ENCODE results near the gene CPSF4L.

Gene CPSF4L

GRCh38 chr17:73289549-73290254 lies 28.0 kb upstream of the CPSF4L start:
- CTCF ChIA-PET, result interaction anchor here (1.1 kb wide), 1 partner anchor 34 kb away, joined by 4 read pairs; no protein-coding TSS in a partner anchor
- DNase-seq, result no peak
- POLR2A ChIA-PET, result no interaction called here
- no peak overlapping the region for H3K4me3 ChIP-seq (ENCODE audit: control insufficient read depth in 1 of 7, extremely low read depth in 1 of 7, insufficient read depth in 4 of 7, low read depth in 2 of 7, low read length in 6 of 7)
- no peak overlapping the region for H3K27ac ChIP-seq (ENCODE audit: insufficient read depth in 1 of 2, low read depth in 1 of 2, low read length in 2 of 2, poor library complexity in 1 of 2, severe bottlenecking in 2 of 2)
- peaks cover 0 to 26% (median 22%) of the 10 kb centered on the region in 4 experiments for H3K4me1 ChIP-seq (ENCODE audit: control extremely low read depth in 1 of 4, control insufficient read depth in 4 of 4, insufficient read depth in 4 of 4, low read length in 3 of 4)
- no peaks in the 10 kb centered on the region for H3K27me3 ChIP-seq (replicated peaks in 2 of 5; ENCODE audit: control insufficient read depth in 4 of 5, insufficient read depth in 5 of 5, low read length in 4 of 5)
- no peaks in the 10 kb centered on the region for H3K9me3 ChIP-seq (ENCODE audit: control extremely low read depth in 1 of 5, control insufficient read depth in 4 of 5, insufficient read depth in 2 of 5, low read depth in 1 of 5, low read length in 4 of 5)
- WGBS (ENCODE audit: insufficient coverage), result 98% methylated on average over 6 of the region's 7 CpGs
- peaks cover 0 to 5% (median 0%) of the 10 kb centered on the region in 4 experiments for H3K36me3 ChIP-seq (ENCODE audit: control insufficient read depth in 4 of 4, insufficient read depth in 4 of 4, low read length in 3 of 4)

- DNase-seq, result no peak
- peaks cover 0 to 5% (median 0%) of the 10 kb centered on the region in 4 experiments for H3K36me3 ChIP-seq (ENCODE audit: control insufficient read depth in 4 of 4, insufficient read depth in 4 of 4, low read length in 3 of 4)
- H3K27ac ChIP-seq (ENCODE audit: insufficient read depth in 1 of 2, low read depth in 1 of 2, low read length in 2 of 2, poor library complexity in 1 of 2, severe bottlenecking in 2 of 2), result no peak overlapping the region
- H3K27me3 ChIP-seq (replicated peaks in 2 of 5; ENCODE audit: control insufficient read depth in 4 of 5, insufficient read depth in 5 of 5, low read length in 4 of 5), result no peaks in the 10 kb centered on the region
- no peak overlapping the region for H3K4me3 ChIP-seq (ENCODE audit: control insufficient read depth in 1 of 7, extremely low read depth in 1 of 7, insufficient read depth in 4 of 7, low read depth in 2 of 7, low read length in 6 of 7)
- POLR2A ChIA-PET, result no interaction called here
- no peaks in the 10 kb centered on the region for H3K9me3 ChIP-seq (ENCODE audit: control extremely low read depth in 1 of 5, control insufficient read depth in 4 of 5, insufficient read depth in 2 of 5, low read depth in 1 of 5, low read length in 4 of 5)
- H3K4me1 ChIP-seq (ENCODE audit: control extremely low read depth in 1 of 4, control insufficient read depth in 4 of 4, insufficient read depth in 4 of 4, low read length in 3 of 4), result peaks cover 0 to 31% (median 22%) of the 10 kb centered on the region in 4 experiments
- 95% methylated on average over 13 of the region's 19 CpGs for WGBS (ENCODE audit: insufficient coverage)
- CTCF ChIA-PET, result no interaction called here
Measured at GRCh38 chr17:73288534-73289302, 27.0 kb upstream of the CPSF4L start.

GRCh38 chr17:73286863-73287296 lies 25.2 kb upstream of the CPSF4L start:
- Histone ChIP-seq H3K27ac (ENCODE audit: insufficient read depth in 1 of 2, low read depth in 1 of 2, low read length in 2 of 2, poor library complexity in 1 of 2, severe bottlenecking in 2 of 2) (no peak overlapping the region), H3K4me3 (ENCODE audit: control insufficient read depth in 1 of 7, extremely low read depth in 1 of 7, insufficient read depth in 4 of 7, low read depth in 2 of 7, low read length in 6 of 7) (no peak overlapping the region), H3K36me3 (ENCODE audit: control insufficient read depth in 4 of 4, insufficient read depth in 4 of 4, low read length in 3 of 4) (peaks cover 0 to 5% (median 0%) of the 10 kb centered on the region in 4 experiments), H3K27me3 (replicated peaks in 2 of 5; ENCODE audit: control insufficient read depth in 4 of 5, insufficient read depth in 5 of 5, low read length in 4 of 5) (peaks cover 0 to 2% (median 0%) of the 10 kb centered on the region in 5 experiments), H3K4me1 (ENCODE audit: control extremely low read depth in 1 of 4, control insufficient read depth in 4 of 4, insufficient read depth in 4 of 4, low read length in 3 of 4) (peaks cover 0 to 26% (median 18%) of the 10 kb centered on the region in 4 experiments), H3K9me3 (ENCODE audit: control extremely low read depth in 1 of 5, control insufficient read depth in 4 of 5, insufficient read depth in 2 of 5, low read depth in 1 of 5, low read length in 4 of 5) (no peaks in the 10 kb centered on the region)
- WGBS (ENCODE audit: insufficient coverage), result 100% methylated on average over 4 of the region's 8 CpGs
- ChIA-PET POLR2A (no interaction called here), CTCF (no interaction called here)
- no peak for DNase-seq

GRCh38 chr17:73285916-73286862 lies 24.5 kb upstream of the CPSF4L start:
- POLR2A ChIA-PET, result no interaction called here
- Histone ChIP-seq H3K9me3 (ENCODE audit: control extremely low read depth in 1 of 5, control insufficient read depth in 4 of 5, insufficient read depth in 2 of 5, low read depth in 1 of 5, low read length in 4 of 5) (no peaks in the 10 kb centered on the region), H3K4me1 (ENCODE audit: control extremely low read depth in 1 of 4, control insufficient read depth in 4 of 4, insufficient read depth in 4 of 4, low read length in 3 of 4) (peaks cover 0 to 19% (median 11%) of the 10 kb centered on the region in 4 experiments), H3K27ac (ENCODE audit: insufficient read depth in 1 of 2, low read depth in 1 of 2, low read length in 2 of 2, poor library complexity in 1 of 2, severe bottlenecking in 2 of 2) (no peak overlapping the region), H3K27me3 (replicated peaks in 2 of 5; ENCODE audit: control insufficient read depth in 4 of 5, insufficient read depth in 5 of 5, low read length in 4 of 5) (peaks cover 0 to 2% (median 0%) of the 10 kb centered on the region in 5 experiments), H3K4me3 (ENCODE audit: control insufficient read depth in 1 of 7, extremely low read depth in 1 of 7, insufficient read depth in 4 of 7, low read depth in 2 of 7, low read length in 6 of 7) (no peak overlapping the region), H3K36me3 (ENCODE audit: control insufficient read depth in 4 of 4, insufficient read depth in 4 of 4, low read length in 3 of 4) (peaks cover 0 to 5% (median 0%) of the 10 kb centered on the region in 4 experiments)
- DNase-seq, result no peak
- CTCF ChIA-PET, result no interaction called here
- WGBS (ENCODE audit: insufficient coverage), result 98% methylated on average over 52 of the region's 52 CpGs

GRCh38 chr17:73285603-73285908 lies 23.9 kb upstream of the CPSF4L start:
- Histone ChIP-seq H3K4me3 (ENCODE audit: control insufficient read depth in 1 of 7, extremely low read depth in 1 of 7, insufficient read depth in 4 of 7, low read depth in 2 of 7, low read length in 6 of 7) (no peak overlapping the region), H3K4me1 (ENCODE audit: control extremely low read depth in 1 of 4, control insufficient read depth in 4 of 4, insufficient read depth in 4 of 4, low read length in 3 of 4) (peaks cover 0 to 13% (median 5%) of the 10 kb centered on the region in 4 experiments), H3K9me3 (ENCODE audit: control extremely low read depth in 1 of 5, control insufficient read depth in 4 of 5, insufficient read depth in 2 of 5, low read depth in 1 of 5, low read length in 4 of 5) (no peaks in the 10 kb centered on the region), H3K36me3 (ENCODE audit: control insufficient read depth in 4 of 4, insufficient read depth in 4 of 4, low read length in 3 of 4) (peaks cover 0 to 5% (median 0%) of the 10 kb centered on the region in 4 experiments), H3K27ac (ENCODE audit: insufficient read depth in 1 of 2, low read depth in 1 of 2, low read length in 2 of 2, poor library complexity in 1 of 2, severe bottlenecking in 2 of 2) (no peak overlapping the region), H3K27me3 (replicated peaks in 2 of 5; ENCODE audit: control insufficient read depth in 4 of 5, insufficient read depth in 5 of 5, low read length in 4 of 5) (peaks cover 0 to 2% (median 0%) of the 10 kb centered on the region in 5 experiments)
- CTCF ChIA-PET, result no interaction called here
- no peak for DNase-seq
- 98% methylated on average over 10 of the region's 15 CpGs for WGBS (ENCODE audit: insufficient coverage)
- POLR2A ChIA-PET, result no interaction called here

- peaks cover 0 to 2% (median 0%) of the 10 kb centered on the region in 5 experiments for H3K27me3 ChIP-seq (replicated peaks in 2 of 5; ENCODE audit: control insufficient read depth in 4 of 5, insufficient read depth in 5 of 5, low read length in 4 of 5)
- H3K36me3 ChIP-seq (ENCODE audit: control insufficient read depth in 4 of 4, insufficient read depth in 4 of 4, low read length in 3 of 4), result peaks cover 0 to 5% (median 0%) of the 10 kb centered on the region in 4 experiments
- no peak overlapping the region for H3K27ac ChIP-seq (ENCODE audit: insufficient read depth in 1 of 2, low read depth in 1 of 2, low read length in 2 of 2, poor library complexity in 1 of 2, severe bottlenecking in 2 of 2)
- no peak for DNase-seq
- ChIA-PET CTCF (interaction anchor here (3.6 kb wide), 1 partner anchor 86 kb away, joined by 11 read pairs; no protein-coding TSS in a partner anchor), POLR2A (no interaction called here)
- H3K4me3 ChIP-seq (ENCODE audit: control insufficient read depth in 1 of 7, extremely low read depth in 1 of 7, insufficient read depth in 4 of 7, low read depth in 2 of 7, low read length in 6 of 7), result no peak overlapping the region
- H3K9me3 ChIP-seq (ENCODE audit: control extremely low read depth in 1 of 5, control insufficient read depth in 4 of 5, insufficient read depth in 2 of 5, low read depth in 1 of 5, low read length in 4 of 5), result no peaks in the 10 kb centered on the region
- H3K4me1 ChIP-seq (ENCODE audit: control extremely low read depth in 1 of 4, control insufficient read depth in 4 of 4, insufficient read depth in 4 of 4, low read length in 3 of 4), result peaks cover 0 to 8% (median under 1%) of the 10 kb centered on the region in 4 experiments
- WGBS (ENCODE audit: insufficient coverage), result 98% methylated on average over 8 of the region's 20 CpGs
Measured at GRCh38 chr17:73284906-73285602, 23.4 kb upstream of the CPSF4L start.

All from common myeloid progenitor, CD34-positive (primary cell).